Gastrocnemius medialis (tissue), 4 donors: ENCODE measurements around the gene SH3BP2. TPM values are rescaled to one million over a fixed set of nuclear protein-coding genes. Genes with fewer than 3 reads are reported as not detected.
A peak's percentile ranks its signal among the peaks of the same experiment; 100 is the strongest.

Source experiments
- ATAC-seq, 2 donors: fragments of 150-250 bp; one replicate each; pipeline ENCODE4 v1.9.1; 2016
- DNase-seq, 2 donors: peaks; one replicate each; pipeline ENCODE4 v3.0.0-alpha.2; 2019
- H3K27ac ChIP-seq, 4 donors: fragments of 200-600 bp; sonication (generic); 1 replicate in 1 of 4; 2 replicates in 3 of 4; pipeline ENCODE4 v1.5.1; 2016 to 2018; ENCODE audit warnings: mild to moderate bottlenecking in 2 of 4, moderate library complexity in 1 of 4
- H3K27me3 ChIP-seq, 3 donors: fragments of 200-600 bp; sonication (generic) in 2 of 3; 1 replicate in 1 of 3; 2 replicates in 2 of 3; pipeline versions ENCODE4 v1.5.1 to v1.6.0; 2016 to 2019; ENCODE audit warnings: mild to moderate bottlenecking in 1 of 3, moderate library complexity in 1 of 3
- H3K36me3 ChIP-seq, 2 donors: fragments of 200-600 bp; sonication (generic) in 1 of 2; one replicate each; pipeline ENCODE4 v1.5.1; 2017 to 2018
- H3K4me1 ChIP-seq, 2 donors: fragments of 200-600 bp; sonication (generic) in 1 of 2; one replicate each; pipeline ENCODE4 v1.5.1; 2016 to 2017; ENCODE audit warnings: mild to moderate bottlenecking in 2 of 2
- H3K4me3 ChIP-seq, 4 donors: fragments of 200-600 bp; sonication (generic) in 3 of 4; 1 replicate in 1 of 4; 2 replicates in 3 of 4; pipeline ENCODE4 v1.5.1; 2016 to 2019; ENCODE audit warnings: mild to moderate bottlenecking in 2 of 4
- H3K9me3 ChIP-seq, 3 donors: fragments of 200-600 bp; sonication (generic) in 2 of 3; 1 replicate in 1 of 3; 2 replicates in 2 of 3; pipeline ENCODE4 v1.5.1; 2016 to 2019
- POLR2A ChIP-seq, 2 donors: fragments of 450-650 bp; IDR thresholded peaks; one replicate each; pipeline ENCODE4 v1.6.1; 2017; ENCODE audit warnings: antibody characterized with exemption in 2 of 2, mild to moderate bottlenecking in 2 of 2, moderate library complexity in 2 of 2
- in situ Hi-C, 4 donors: fragments of 200-750 bp; cut with MboI; loops; one replicate each; pipeline versions ENCODE4 v1.15.0 to v1.8.0; 2017; ENCODE audit warnings: low sequenced_read_pairs in 4 of 4
- intact Hi-C: fragments of 100-400 bp; cut with DNase I; formaldehyde crosslinking; loops from one replicate; pipeline ENCODE4 v1.15.1; 2023; ENCODE audit warnings: low total_unique reads
- total RNA-seq, 4 donors: library from RNA; depleted of rRNA; stranded (reverse); fragments of >200 nt; gene quantifications; one replicate each; pipeline versions ENCODE4 v1.1.0 to v1.2.3, GENCODE V29; 2016
- TF ChIP-seq, protein P1 (sequence below), 5 experiments: fragments of 450-650 bp in 3 of 5; fragments of 200-600 bp in 2 of 5; sonication (generic) in 2 of 5; IDR thresholded peaks in 4 of 5; conservative IDR thresholded peaks in 1 of 5; 1 replicate in 4 of 5; 2 replicates in 1 of 5; pipeline ENCODE4 v1.5.1; 2016 to 2019; ENCODE audit warnings: antibody characterized with exemption in 5 of 5, mild to moderate bottlenecking in 3 of 5, moderate library complexity in 3 of 5

The SH3BP2 gene
- total RNA-seq, 4 donors from 2014 or later = 4.8 to 21.5 (median 12.0) TPM

DNA sequence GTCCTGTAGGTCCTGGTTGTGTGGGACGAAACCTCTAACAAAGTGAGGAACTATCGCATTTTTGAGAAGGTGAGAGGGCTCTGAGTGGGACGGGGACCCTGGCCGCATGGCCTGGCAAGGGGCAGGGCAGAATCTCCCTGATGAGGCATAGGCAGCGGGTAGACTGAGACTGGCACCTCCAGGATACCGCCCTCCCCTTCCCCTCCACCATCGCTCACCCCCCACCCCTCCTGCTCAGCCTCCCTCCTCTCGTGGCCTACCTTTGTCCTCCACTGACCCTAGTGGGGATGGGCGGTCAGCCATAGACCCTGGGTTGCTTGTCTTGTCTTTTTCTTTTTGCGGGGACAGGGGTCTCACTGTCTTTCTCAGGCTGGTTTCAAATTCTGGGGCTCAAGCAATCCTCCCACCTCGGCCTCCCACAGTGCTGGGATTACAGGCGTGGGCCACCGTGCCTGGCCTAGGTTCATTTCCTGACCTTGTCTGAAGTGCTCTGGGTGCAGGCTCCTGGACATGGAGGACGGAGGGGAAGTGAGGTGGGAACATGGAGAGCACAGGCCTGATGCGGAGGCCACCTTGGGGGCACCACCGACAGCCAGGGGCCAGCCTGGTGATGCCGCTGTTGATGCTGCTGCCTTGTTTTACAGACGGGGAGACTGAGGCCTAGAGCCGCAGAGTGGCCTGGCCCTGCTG, 40.2 kb downstream of the SH3BP2 start:
- DNase-seq = peak in 1 of 2 donors; percentile 5
- peaks cover 0 to 24% of the 10 kb centered on the region in 2 donors for H3K36me3 ChIP-seq
- intact Hi-C loops = no loop called here

DNA sequence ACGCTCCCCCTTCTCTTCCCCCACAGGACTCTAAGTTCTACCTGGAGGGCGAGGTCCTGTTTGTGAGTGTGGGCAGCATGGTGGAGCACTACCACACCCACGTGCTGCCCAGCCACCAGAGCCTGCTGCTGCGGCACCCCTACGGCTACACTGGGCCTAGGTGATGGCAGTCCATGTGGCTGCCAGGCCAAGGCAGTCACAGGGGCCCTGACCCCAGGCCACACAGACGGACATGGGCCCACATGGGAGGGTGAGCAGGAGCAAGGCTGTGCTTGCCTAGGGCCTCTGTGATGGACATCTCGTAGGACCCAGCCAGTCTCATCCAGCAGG, 40.8 kb downstream of the SH3BP2 start:
- no peak for DNase-seq
- Histone ChIP-seq H3K27ac (no peak overlapping the region), H3K9me3 (no peaks in the 10 kb centered on the region), H3K4me1 (peaks cover 0 to 6% of the 10 kb centered on the region in 2 donors), H3K27me3 (no peaks in the 10 kb centered on the region), H3K4me3 (no peak overlapping the region), H3K36me3 (peaks cover 0 to 19% of the 10 kb centered on the region in 2 donors)
- intact Hi-C loops (no loop called here), in situ Hi-C loops (no loop called here)
- TF ChIP-seq POLR2A (IDR thresholded peaks at IDR 0.05) = no peak
- TF ChIP-seq, protein P1, sequence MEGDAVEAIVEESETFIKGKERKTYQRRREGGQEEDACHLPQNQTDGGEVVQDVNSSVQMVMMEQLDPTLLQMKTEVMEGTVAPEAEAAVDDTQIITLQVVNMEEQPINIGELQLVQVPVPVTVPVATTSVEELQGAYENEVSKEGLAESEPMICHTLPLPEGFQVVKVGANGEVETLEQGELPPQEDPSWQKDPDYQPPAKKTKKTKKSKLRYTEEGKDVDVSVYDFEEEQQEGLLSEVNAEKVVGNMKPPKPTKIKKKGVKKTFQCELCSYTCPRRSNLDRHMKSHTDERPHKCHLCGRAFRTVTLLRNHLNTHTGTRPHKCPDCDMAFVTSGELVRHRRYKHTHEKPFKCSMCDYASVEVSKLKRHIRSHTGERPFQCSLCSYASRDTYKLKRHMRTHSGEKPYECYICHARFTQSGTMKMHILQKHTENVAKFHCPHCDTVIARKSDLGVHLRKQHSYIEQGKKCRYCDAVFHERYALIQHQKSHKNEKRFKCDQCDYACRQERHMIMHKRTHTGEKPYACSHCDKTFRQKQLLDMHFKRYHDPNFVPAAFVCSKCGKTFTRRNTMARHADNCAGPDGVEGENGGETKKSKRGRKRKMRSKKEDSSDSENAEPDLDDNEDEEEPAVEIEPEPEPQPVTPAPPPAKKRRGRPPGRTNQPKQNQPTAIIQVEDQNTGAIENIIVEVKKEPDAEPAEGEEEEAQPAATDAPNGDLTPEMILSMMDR (IDR thresholded peaks at IDR 0.05 in 4 of 5, conservative IDR thresholded peaks at IDR 0.05 in 1 of 5) = no peak
- ATAC-seq = no peak

More for the DNA sequence above, 40.2 kb downstream of the SH3BP2 start:
- H3K4me1 ChIP-seq = peaks cover 0 to under 1% of the 10 kb centered on the region in 2 donors
- ATAC-seq = no peak
- H3K4me3 ChIP-seq = no peak overlapping the region
- H3K27me3 ChIP-seq = no peaks in the 10 kb centered on the region
- TF ChIP-seq, protein P1 (IDR thresholded peaks at IDR 0.05 in 4 of 5, conservative IDR thresholded peaks at IDR 0.05 in 1 of 5) = no peak
- TF ChIP-seq POLR2A (IDR thresholded peaks at IDR 0.05) = no peak
- in situ Hi-C loops = no loop called here
- H3K27ac ChIP-seq = no peak overlapping the region
- no peaks in the 10 kb centered on the region for H3K9me3 ChIP-seq

DNA sequence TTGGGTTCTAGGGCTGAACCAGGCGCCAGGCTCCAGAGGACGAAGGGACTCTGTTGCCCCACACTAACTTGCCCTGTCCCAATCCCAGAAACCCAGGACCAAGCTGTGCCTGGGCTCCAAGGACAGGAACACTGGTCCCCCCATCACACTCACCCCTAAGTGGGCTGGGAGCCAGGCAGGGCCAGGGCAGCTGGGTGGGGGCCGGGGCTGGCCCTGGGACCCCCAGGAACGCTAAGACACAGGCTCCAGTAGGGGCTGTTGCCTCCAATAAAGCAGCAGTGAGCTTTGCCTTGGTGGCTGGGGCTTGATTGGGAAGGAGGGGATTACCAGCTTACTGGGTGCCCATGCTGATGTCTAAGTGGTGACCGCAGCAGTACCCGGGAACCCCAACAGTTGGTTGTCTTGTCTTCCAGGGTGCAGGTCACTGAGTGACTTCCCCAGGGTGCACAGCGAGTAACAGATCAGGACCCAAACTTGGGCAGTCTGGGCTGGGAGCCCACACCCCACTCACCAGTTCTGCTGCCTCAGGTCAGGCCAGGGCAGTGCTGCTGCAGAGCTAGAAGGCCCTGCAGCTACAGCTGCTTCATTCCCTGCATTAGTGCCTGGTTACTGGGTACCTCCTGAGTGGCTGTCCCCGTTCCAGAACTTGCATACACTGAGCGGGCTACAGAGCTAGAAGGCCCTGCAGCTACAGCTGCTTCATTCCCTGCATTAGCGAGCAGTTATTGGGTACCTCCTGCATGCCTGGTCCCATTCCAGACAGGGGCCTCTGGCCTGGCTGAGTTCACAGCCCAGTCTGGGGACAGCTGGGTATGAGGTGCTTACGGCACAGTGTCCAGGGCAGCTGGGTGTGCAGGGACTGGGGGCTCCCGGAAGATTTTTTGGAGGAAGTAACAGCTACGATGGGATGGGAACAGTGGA, 41.4 kb downstream of the SH3BP2 start:
- in situ Hi-C loops (no loop called here), intact Hi-C loops (no loop called here)
- H3K9me3 ChIP-seq = no peaks in the 10 kb centered on the region
- no peak overlapping the region for H3K4me3 ChIP-seq
- H3K36me3 ChIP-seq = peaks cover 0 to 19% of the 10 kb centered on the region in 2 donors
- H3K4me1 ChIP-seq = peaks cover 0 to 6% of the 10 kb centered on the region in 2 donors
- no peak overlapping the region for H3K27ac ChIP-seq
- DNase-seq (peak in 1 of 2 donors; percentile 10), ATAC-seq (no peak)
- H3K27me3 ChIP-seq = no peaks in the 10 kb centered on the region
- TF ChIP-seq, protein P1 (IDR thresholded peaks at IDR 0.05 in 4 of 5, conservative IDR thresholded peaks at IDR 0.05 in 1 of 5) = no peak
- TF ChIP-seq POLR2A (IDR thresholded peaks at IDR 0.05) = no peak

DNA sequence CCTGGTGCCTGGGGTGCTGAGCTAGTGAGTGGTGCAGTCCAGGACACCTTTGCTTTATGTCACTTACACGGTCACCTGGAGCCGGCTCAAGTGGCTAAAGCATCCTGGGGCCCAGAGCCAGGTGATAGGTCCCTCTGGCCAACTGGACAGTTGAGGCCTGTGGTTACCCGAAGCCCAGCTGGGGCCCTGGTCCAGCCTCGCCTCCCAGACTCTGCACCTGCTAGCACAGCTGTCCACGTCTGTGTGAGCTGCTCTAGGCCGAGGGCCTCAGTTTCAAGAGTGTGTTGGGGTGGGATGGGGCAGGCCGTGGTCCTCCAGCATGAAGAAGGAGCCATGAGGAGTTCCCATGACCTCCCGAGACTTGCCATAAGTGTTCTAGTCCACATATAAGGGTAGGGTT, 43.1 kb downstream of the SH3BP2 start:
- no peaks in the 10 kb centered on the region for H3K9me3 ChIP-seq
- ATAC-seq = no peak
- H3K27ac ChIP-seq = no peak overlapping the region
- H3K4me3 ChIP-seq = no peak overlapping the region
- DNase-seq = peak in 1 of 2 donors; percentile 9
- peaks cover 0 to 19% of the 10 kb centered on the region in 2 donors for H3K36me3 ChIP-seq
- intact Hi-C loops (no loop called here), in situ Hi-C loops (no loop called here)
- peaks cover 0 to 6% of the 10 kb centered on the region in 2 donors for H3K4me1 ChIP-seq
- TF ChIP-seq POLR2A (IDR thresholded peaks at IDR 0.05) = no peak
- TF ChIP-seq, protein P1 (IDR thresholded peaks at IDR 0.05 in 4 of 5, conservative IDR thresholded peaks at IDR 0.05 in 1 of 5) = no peak
- H3K27me3 ChIP-seq = no peaks in the 10 kb centered on the region
